Fibroblast of the aortic adventitia (primary cell): Measurements from ENCODE around the gene DUSP2. TPM values are rescaled to one million over a fixed set of nuclear protein-coding genes. Genes with fewer than 3 reads are reported as not detected.

ENCODE experiments used
- DNase-seq: peaks from one replicate; pipeline ENCODE4 v3.0.0-alpha.2; 2010; ENCODE audit warnings: low read depth
- H3K4me3 ChIP-seq: 2 replicates; pipeline ENCODE4 v1.5.1; 2011; ENCODE audit warnings: low read depth, mild to moderate bottlenecking, control low read depth, low read length, moderate library complexity
- CTCF ChIP-seq: IDR thresholded peaks from 2 replicates; pipeline ENCODE4 v1.5.1; 2011; ENCODE audit warnings: mild to moderate bottlenecking, low read length, control low read depth, inconsistent platforms; ENCODE audit not compliant: insufficient read depth
- total RNA-seq: library from RNA; depleted of rRNA; stranded (reverse); fragments of >200 nt; gene quantifications from 2 replicates; pipeline ENCODE4 v1.2.3, GENCODE V29; 2012; ENCODE audit warnings: low replicate concordance

Gene DUSP2
- total RNA-seq, 1 donor = 0.36 TPM

DNA sequence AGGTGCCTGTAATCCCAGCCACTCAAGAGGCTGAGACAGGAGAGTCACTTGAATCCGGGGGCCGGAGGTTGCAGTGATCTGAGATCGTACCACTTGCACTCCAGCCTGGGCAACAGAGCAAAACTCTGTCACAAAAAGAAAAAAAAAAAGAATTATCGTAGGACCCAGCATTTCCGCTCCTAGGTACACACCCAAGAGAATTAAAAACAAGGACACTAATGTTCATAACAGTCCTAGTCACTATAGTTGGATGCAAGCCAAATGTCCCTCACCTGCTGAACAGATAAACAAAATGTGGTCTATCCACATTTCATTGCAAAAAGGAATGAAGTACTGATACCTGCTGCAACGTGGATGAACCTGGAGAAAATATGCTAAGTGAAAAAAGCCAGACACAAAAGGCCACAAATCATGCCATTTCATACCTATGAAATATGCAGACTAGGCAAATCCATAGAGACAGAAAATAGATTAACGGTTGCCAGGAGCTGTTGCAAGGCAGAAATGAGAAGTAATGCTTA lies 50.1 kb downstream of the DUSP2 start:
- no peak for TF ChIP-seq CTCF
- no peak overlapping the region for H3K4me3 ChIP-seq
- no peak for DNase-seq

DNA sequence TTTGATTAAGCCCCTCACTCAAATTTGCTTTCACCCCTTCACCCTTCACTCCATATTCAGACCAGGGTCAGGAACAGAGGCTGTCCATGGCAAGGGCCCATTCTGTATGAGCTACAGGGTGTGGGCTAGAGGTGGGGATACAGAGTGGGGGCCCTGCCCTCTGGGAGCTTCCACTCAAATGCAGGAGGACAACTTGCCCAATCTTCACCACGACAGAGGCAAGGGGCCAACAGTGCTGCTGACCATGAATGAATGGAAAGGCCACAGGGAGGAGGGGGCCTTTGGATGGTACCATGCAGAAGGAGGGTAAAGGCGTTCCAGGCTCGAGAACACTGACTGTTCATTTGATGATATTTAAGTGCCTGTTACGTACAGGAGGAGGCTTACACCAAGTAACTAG lies 51.7 kb downstream of the DUSP2 start:
- TF ChIP-seq CTCF = no peak
- DNase-seq = no peak
- no peak overlapping the region for H3K4me3 ChIP-seq

Other genes starting within 250 kb of the DUSP2 start
- 69.1 and 94.5 TPM in 2 replicates for gene ANKRD36C, start 153.6 kb downstream of the DUSP2 start, total RNA-seq
- gene GPAT2, start 110.5 kb downstream of the DUSP2 start, total RNA-seq = 10.2 TPM in 1 of 2 replicates, not detected in the other
- under 0.01 TPM in 1 of 2 replicates, not detected in the other for gene ADRA2B, start 28.9 kb downstream of the DUSP2 start, total RNA-seq
- gene ASTL, start 6.9 kb downstream of the DUSP2 start, total RNA-seq = not detected in 2 replicates
- gene STARD7, start 63.4 kb upstream of the DUSP2 start, total RNA-seq = 85.8 and 170 TPM in 2 replicates
- 18.6 and 31.6 TPM in 2 replicates for gene TMEM127, start 120.6 kb upstream of the DUSP2 start, total RNA-seq
- gene CIAO1, start 120.8 kb upstream of the DUSP2 start, total RNA-seq = 71.8 and 183 TPM in 2 replicates
- 28.0 and 39.3 TPM in 2 replicates for gene SNRNP200, start 160.1 kb upstream of the DUSP2 start, total RNA-seq
- 2.5 and 3.4 TPM in 2 replicates for gene ITPRIPL1, start 179.9 kb upstream of the DUSP2 start, total RNA-seq
- 0.57 and 18.7 TPM in 2 replicates for gene NCAPH, start 190.3 kb upstream of the DUSP2 start, total RNA-seq